Gastrocnemius medialis (tissue), 4 donors: Measurements from ENCODE around the gene CTU1. TPM values are rescaled to one million over a fixed set of nuclear protein-coding genes. Genes with fewer than 3 reads are reported as not detected.

ENCODE experiments used
- ATAC-seq, 2 donors: fragments of 150-250 bp; one replicate each; pipeline ENCODE4 v1.9.1; 2016
- DNase-seq, 2 donors: peaks; one replicate each; pipeline ENCODE4 v3.0.0-alpha.2; 2019
- H3K27ac ChIP-seq, 4 donors: fragments of 200-600 bp; sonication (generic); 1 replicate in 1 of 4; 2 replicates in 3 of 4; pipeline ENCODE4 v1.5.1; 2016 to 2018; ENCODE audit warnings: mild to moderate bottlenecking in 2 of 4, moderate library complexity in 1 of 4
- H3K27me3 ChIP-seq, 3 donors: fragments of 200-600 bp; sonication (generic) in 2 of 3; 1 replicate in 1 of 3; 2 replicates in 2 of 3; pipeline versions ENCODE4 v1.5.1 to v1.6.0; 2016 to 2019; ENCODE audit warnings: mild to moderate bottlenecking in 1 of 3, moderate library complexity in 1 of 3
- H3K36me3 ChIP-seq, 2 donors: fragments of 200-600 bp; sonication (generic) in 1 of 2; one replicate each; pipeline ENCODE4 v1.5.1; 2017 to 2018
- H3K4me1 ChIP-seq, 2 donors: fragments of 200-600 bp; sonication (generic) in 1 of 2; one replicate each; pipeline ENCODE4 v1.5.1; 2016 to 2017; ENCODE audit warnings: mild to moderate bottlenecking in 2 of 2
- H3K4me3 ChIP-seq, 4 donors: fragments of 200-600 bp; sonication (generic) in 3 of 4; 1 replicate in 1 of 4; 2 replicates in 3 of 4; pipeline ENCODE4 v1.5.1; 2016 to 2019; ENCODE audit warnings: mild to moderate bottlenecking in 2 of 4
- H3K9me3 ChIP-seq, 3 donors: fragments of 200-600 bp; sonication (generic) in 2 of 3; 1 replicate in 1 of 3; 2 replicates in 2 of 3; pipeline ENCODE4 v1.5.1; 2016 to 2019
- CTCF ChIP-seq, 5 experiments: fragments of 450-650 bp in 3 of 5; fragments of 200-600 bp in 2 of 5; sonication (generic) in 2 of 5; IDR thresholded peaks in 4 of 5; conservative IDR thresholded peaks in 1 of 5; 1 replicate in 4 of 5; 2 replicates in 1 of 5; pipeline ENCODE4 v1.5.1; 2016 to 2019; ENCODE audit warnings: antibody characterized with exemption in 5 of 5, mild to moderate bottlenecking in 3 of 5, moderate library complexity in 3 of 5
- POLR2A ChIP-seq, 2 donors: fragments of 450-650 bp; IDR thresholded peaks; one replicate each; pipeline ENCODE4 v1.6.1; 2017; ENCODE audit warnings: antibody characterized with exemption in 2 of 2, mild to moderate bottlenecking in 2 of 2, moderate library complexity in 2 of 2
- in situ Hi-C, 4 donors: fragments of 200-750 bp; cut with MboI; loops; one replicate each; pipeline versions ENCODE4 v1.15.0 to v1.8.0; 2017; ENCODE audit warnings: low sequenced_read_pairs in 4 of 4
- intact Hi-C: fragments of 100-400 bp; cut with DNase I; formaldehyde crosslinking; loops from one replicate; pipeline ENCODE4 v1.15.1; 2023; ENCODE audit warnings: low total_unique reads
- total RNA-seq, 4 donors: library from RNA; depleted of rRNA; stranded (reverse); fragments of >200 nt; gene quantifications; one replicate each; pipeline versions ENCODE4 v1.1.0 to v1.2.3, GENCODE V29; 2016

The CTU1 gene
- total RNA-seq, 4 donors from 2014 or later, result 5.8 to 11.9 (median 9.3) TPM

GRCh38 chr19:51084505-51084904 lies 23.7 kb downstream of the CTU1 start:
- H3K36me3 ChIP-seq, result no peaks in the 10 kb centered on the region
- intact Hi-C loops, result no loop called here
- ATAC-seq, result no peak

GRCh38 chr19:51083783-51084182 lies 24.4 kb downstream of the CTU1 start:
- TF ChIP-seq CTCF (IDR thresholded peaks at IDR 0.05 in 4 of 5, conservative IDR thresholded peaks at IDR 0.05 in 1 of 5) (no peak), POLR2A (IDR thresholded peaks at IDR 0.05) (no peak)
- Histone ChIP-seq H3K36me3 (no peaks in the 10 kb centered on the region), H3K27ac (no peak overlapping the region), H3K27me3 (no peaks in the 10 kb centered on the region), H3K4me3 (no peak overlapping the region), H3K9me3 (no peaks in the 10 kb centered on the region), H3K4me1 (no peaks in the 10 kb centered on the region)
- ATAC-seq (no peak), DNase-seq (no peak)
- in situ Hi-C loops (no loop called here), intact Hi-C loops (no loop called here)

More at GRCh38 chr19:51084505-51084904, 23.7 kb downstream of the CTU1 start:
- no peaks in the 10 kb centered on the region for H3K27me3 ChIP-seq
- TF ChIP-seq POLR2A (IDR thresholded peaks at IDR 0.05), result no peak
- TF ChIP-seq CTCF (IDR thresholded peaks at IDR 0.05 in 4 of 5, conservative IDR thresholded peaks at IDR 0.05 in 1 of 5), result no peak
- no peak for DNase-seq
- in situ Hi-C loops, result no loop called here
- H3K27ac ChIP-seq, result no peak overlapping the region
- no peaks in the 10 kb centered on the region for H3K4me1 ChIP-seq
- no peak overlapping the region for H3K4me3 ChIP-seq
- no peaks in the 10 kb centered on the region for H3K9me3 ChIP-seq

- Histone ChIP-seq H3K9me3 (no peaks in the 10 kb centered on the region), H3K27me3 (no peaks in the 10 kb centered on the region), H3K4me1 (no peaks in the 10 kb centered on the region), H3K27ac (no peak overlapping the region), H3K36me3 (no peaks in the 10 kb centered on the region), H3K4me3 (no peak overlapping the region)
- no peak for TF ChIP-seq POLR2A (IDR thresholded peaks at IDR 0.05)
- no peak for TF ChIP-seq CTCF (IDR thresholded peaks at IDR 0.05 in 4 of 5, conservative IDR thresholded peaks at IDR 0.05 in 1 of 5)
- intact Hi-C loops (no loop called here), in situ Hi-C loops (no loop called here)
- DNase-seq (no peak), ATAC-seq (no peak)
Observed at GRCh38 chr19:51083181-51083580, 25.0 kb downstream of the CTU1 start.

GRCh38 chr19:51082611-51083010 lies 25.6 kb downstream of the CTU1 start, which contains the start of gene KLK14:
TSS of gene KLK14 (minus strand) at chr19:51082887. CDS start at chr19:51082614, 273 bp downstream.
- intact Hi-C loops (no loop called here), in situ Hi-C loops (no loop called here)
- TF ChIP-seq CTCF (IDR thresholded peaks at IDR 0.05 in 4 of 5, conservative IDR thresholded peaks at IDR 0.05 in 1 of 5) (no peak), POLR2A (IDR thresholded peaks at IDR 0.05) (no peak)
- H3K36me3 ChIP-seq, result no peaks in the 10 kb centered on the region
- no peak within 1 kb of the TSS for H3K27ac ChIP-seq
- ATAC-seq, result no peak
- H3K9me3 ChIP-seq, result no peaks in the 10 kb centered on the region
- H3K4me3 ChIP-seq, result no peak within 1 kb of the TSS
- H3K27me3 ChIP-seq, result no peaks in the 10 kb centered on the region
- DNase-seq, result no peak
- no peaks in the 10 kb centered on the region for H3K4me1 ChIP-seq

GRCh38 chr19:51081476-51081875 lies 26.7 kb downstream of the CTU1 start:
- no peaks in the 10 kb centered on the region for H3K27me3 ChIP-seq
- intact Hi-C loops (no loop called here), in situ Hi-C loops (no loop called here)
- no peak for ATAC-seq
- no peak overlapping the region for H3K4me3 ChIP-seq
- H3K27ac ChIP-seq, result no peak overlapping the region
- no peak for DNase-seq
- no peaks in the 10 kb centered on the region for H3K36me3 ChIP-seq
- no peaks in the 10 kb centered on the region for H3K4me1 ChIP-seq
- TF ChIP-seq CTCF (IDR thresholded peaks at IDR 0.05 in 4 of 5, conservative IDR thresholded peaks at IDR 0.05 in 1 of 5), result no peak
- no peak for TF ChIP-seq POLR2A (IDR thresholded peaks at IDR 0.05)
- H3K9me3 ChIP-seq, result no peaks in the 10 kb centered on the region
